Measurements from ENCODE around the gene DPEP3.
"Not testable (repeated sequence)": the region's sequence is repeated elsewhere in the genome, so short reads cannot be mapped to it uniquely, and the experiment has no call there.

Gene DPEP3

DNA sequence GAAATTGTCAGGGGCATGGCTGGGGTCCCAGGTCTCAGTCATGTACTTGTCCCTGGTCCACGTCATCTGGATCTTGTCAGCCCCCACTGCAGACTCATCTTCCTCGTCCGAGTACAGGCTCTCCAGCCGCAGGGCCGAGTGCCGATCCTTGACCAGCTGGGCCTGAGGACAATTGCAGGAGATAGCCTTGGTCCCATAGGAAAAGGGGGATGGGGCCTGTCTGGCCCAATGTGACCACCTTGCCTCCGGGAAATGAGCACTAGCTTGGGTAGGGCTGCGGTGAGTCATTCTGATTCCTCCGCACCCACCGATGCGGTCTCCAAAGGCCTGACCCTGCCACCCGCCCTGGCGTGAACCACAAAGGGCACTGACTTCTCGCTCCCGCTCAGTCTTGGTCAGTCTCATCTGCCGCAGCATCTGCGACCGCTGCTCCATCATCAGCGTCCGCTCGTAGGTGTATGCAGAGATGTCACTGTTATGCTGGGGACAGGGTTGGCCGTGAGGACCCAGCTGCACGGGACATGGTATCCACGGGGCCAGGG lies 34.8 kb downstream of the DPEP3 start:
- no peak for DNase-seq (ENCODE audit: low read depth, low spot score)

DNA sequence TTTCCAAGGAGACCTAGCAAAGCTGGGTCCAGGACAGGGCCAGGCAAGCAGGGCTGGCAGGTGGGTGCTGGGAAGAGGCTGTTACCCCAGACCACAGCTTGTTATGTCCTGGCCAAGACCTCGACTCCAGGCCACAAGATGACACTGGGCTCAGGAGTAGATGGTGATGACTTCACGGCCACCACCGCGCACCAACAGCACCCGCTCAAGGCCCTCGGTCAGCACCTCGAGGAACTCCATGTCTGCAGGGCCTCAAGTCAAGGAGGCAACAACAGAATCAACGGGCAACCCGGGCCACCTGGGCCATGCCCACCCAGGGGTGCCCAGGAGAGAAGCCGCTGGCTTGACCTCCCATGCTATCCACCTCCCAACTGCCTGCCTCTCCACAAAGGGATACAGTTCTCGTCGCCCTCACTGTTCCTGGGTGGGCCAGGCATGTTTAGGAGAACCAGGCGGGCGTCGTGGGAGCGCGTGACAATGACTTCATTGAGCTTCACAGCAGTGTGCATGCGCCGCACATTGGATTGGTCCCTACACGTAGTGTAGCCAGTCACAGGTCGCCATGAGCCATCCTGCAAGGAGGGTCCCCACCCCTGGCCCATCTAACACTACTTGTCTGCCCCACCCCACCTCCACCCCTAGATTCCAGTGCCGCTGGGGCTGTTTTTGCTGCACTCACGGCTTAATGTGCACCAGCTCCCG lies 35.5 kb downstream of the DPEP3 start:
- DNase-seq (ENCODE audit: low read depth, low spot score): no peak

DNA sequence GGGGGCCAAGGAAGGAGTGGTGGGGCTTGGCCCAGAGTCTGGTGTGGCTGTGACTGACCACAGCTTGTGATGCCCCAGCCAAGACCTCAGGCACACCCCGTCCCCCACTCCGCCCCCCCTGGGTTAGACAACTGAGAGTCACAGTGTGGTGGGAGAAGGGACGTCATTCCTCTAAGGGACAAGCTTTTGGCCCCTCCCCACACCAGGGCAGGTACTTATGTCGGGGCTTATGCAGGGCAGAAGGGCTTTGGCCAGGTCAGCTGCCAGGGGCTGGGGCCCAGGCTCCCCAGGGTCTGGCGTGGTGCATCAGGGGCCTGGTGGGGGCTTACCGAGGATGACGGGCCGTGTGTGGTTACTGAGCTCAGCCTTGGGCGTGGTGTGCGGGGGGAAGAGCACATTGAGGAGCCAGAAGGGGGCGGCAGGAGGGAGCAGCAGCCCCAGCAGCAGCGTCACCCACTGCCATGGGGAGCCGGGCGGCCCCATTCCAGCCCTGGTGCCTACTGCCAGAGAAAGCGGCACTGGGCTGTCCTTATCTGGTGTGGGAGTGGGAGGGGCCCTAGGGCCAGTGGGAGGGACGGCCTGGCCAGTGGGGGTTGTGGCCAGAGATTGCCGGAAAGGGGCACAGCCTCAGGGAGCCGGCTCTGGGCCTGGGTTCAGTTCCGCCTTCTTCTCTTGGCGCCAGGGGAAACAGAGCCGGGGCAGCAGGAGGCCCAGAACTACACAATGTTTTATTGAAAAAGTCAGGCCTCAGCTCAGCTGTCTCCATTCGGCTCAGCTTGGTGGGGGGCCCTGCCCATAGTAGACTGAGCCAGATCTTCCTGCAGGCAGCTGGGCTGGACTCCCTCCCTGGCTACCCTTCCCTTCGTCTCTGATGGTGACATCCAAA lies 36.4 kb downstream of the DPEP3 start, which contains the start of gene LCAT:
LCAT (minus strand) TSS at position 502 of the 886 bp plus-strand sequence; CDS start at position 483, 19 bp downstream.
- DNase-seq (ENCODE audit: low read depth, low spot score): peak; percentile 72

DNA sequence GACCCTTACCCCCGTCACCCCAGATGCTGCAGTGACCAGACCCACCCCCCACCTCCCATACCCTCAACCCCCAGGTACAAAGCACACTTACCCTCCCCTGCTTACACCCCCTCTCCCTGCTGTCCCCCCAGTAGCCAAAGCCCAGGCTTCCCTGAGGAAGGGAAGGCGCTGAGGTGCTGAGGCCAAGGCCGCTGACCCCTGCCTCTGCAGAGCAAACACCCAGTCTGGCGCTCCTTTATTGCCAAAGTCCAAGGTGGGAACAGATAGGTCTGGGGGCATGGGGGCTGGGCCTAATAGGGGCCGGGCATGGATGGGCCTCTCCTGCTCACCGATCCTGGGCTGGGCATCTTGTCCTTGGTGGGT lies 37.1 kb downstream of the DPEP3 start:
- no peak for DNase-seq (ENCODE audit: low read depth, low spot score)

DNA sequence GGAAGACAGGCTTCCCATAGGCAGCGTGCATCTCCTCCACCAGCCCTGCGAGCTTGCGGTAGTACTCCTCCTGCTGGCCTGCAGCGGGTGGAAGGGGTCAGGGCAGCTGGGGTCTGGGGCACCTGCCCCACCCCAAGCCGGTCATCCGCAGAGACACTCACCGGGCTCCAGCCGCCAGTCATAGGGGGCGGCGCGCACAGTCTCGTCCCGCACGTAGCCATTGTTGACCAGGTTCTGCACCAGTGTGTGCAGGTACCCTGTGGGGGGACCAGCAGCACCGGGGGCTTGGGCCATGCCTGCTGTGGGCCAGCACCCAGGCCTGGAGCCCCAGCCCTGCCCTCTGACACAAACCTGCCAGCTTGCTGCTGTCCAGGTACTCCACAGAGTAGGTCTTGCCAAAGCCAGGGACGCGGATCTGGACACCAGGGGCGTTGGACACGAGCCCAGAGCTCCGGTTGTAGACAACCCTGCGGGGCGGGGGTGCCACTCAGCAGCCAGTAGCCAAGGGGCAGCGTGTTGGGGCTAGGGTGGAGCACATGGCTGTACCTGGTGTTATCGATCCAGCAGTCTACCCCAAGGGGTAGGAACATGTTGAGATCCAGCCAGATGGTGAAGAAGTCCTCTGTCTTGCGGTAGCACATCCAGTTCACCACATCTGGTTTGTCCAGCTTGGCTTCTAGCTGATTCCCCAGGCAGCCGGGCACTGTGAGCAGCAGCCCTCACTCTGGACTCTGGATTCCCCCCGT lies 37.6 kb downstream of the DPEP3 start:
- DNase-seq (ENCODE audit: low read depth, low spot score): no peak

DNA sequence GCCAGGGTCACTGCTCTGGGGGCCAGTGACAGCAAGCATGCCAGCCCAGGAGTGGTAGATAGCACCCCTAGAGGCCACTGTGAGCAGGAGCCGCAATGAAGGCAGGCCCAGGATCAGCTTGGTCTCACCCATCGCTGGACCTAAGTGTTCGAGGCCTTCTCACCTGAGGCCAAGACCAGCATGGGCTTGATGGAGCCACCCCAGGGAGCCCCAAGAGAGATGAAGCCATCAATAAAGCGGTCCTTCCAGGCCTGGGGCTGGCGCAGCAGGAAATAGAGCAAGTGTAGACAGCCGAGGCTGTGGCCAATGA lies 38.1 kb downstream of the DPEP3 start:
- peak; percentile 50 for DNase-seq (ENCODE audit: low read depth, low spot score)

DNA sequence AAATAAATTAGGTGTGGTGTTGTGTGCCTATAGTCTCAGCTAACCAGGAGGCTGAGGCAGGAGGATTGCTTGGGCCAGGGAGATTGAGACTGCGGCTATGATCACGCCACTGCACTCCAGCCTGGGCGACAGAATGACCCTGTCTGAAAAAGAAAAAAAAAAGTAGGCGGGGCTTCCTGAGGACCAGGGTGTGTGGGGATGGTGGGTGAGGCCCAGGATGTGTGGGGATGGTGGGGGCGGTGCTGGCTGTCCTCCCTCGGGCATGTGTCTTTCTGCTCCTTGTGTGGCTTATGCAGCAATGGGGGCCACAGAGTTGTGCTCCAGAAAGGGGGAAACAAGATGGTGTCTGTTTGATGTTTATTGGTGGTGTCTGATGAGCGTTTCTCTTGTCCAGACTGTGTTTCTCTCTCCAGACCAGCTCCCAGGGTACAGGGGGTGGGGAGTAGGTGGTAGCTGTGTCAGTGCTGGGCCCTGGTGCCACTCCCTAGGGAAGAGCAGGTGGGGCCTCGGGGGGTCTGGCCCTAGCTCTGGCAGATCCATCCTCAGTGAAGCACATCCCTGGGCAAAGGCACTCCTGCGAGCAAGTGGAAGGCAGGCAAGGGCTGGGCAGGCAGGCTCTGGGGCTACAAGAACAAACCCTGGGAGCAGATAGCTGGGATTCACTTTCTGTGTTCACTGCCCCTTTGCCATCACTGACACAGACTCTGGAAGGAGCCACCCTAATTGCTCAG lies 38.7 kb downstream of the DPEP3 start:
- no peak for DNase-seq (ENCODE audit: low read depth, low spot score)

DNA sequence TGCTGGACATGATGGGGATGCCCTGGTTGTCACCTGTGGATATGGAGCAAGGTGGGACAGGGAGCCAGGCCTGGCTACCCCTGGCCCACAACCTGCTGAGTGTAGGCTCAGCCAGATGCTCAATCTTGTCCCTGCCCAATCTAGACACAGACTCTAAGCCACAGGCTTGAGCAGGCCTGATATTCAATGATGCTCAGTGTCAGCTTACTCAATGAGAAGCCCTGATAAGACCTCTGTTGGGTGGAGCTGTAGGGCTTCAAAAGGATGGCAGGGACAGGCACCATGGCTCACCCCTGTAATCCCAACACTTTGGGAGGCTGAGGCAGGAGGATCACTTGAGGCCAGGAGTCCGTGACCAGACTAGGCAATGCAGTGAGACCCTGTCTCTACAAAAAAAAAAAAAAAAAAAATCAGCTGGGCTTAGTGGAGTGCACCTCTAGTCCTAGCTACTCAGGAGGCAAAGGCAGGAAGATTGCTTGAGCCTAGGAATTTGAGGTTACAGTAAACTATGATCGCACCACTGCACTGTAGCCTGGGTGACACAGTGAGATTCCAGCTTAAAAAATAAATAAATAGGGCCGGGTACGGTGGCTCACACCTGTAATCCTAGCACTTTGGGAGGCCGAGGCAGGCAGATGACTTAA lies 39.7 kb downstream of the DPEP3 start:
- no peak for DNase-seq (ENCODE audit: low read depth, low spot score)

DNA sequence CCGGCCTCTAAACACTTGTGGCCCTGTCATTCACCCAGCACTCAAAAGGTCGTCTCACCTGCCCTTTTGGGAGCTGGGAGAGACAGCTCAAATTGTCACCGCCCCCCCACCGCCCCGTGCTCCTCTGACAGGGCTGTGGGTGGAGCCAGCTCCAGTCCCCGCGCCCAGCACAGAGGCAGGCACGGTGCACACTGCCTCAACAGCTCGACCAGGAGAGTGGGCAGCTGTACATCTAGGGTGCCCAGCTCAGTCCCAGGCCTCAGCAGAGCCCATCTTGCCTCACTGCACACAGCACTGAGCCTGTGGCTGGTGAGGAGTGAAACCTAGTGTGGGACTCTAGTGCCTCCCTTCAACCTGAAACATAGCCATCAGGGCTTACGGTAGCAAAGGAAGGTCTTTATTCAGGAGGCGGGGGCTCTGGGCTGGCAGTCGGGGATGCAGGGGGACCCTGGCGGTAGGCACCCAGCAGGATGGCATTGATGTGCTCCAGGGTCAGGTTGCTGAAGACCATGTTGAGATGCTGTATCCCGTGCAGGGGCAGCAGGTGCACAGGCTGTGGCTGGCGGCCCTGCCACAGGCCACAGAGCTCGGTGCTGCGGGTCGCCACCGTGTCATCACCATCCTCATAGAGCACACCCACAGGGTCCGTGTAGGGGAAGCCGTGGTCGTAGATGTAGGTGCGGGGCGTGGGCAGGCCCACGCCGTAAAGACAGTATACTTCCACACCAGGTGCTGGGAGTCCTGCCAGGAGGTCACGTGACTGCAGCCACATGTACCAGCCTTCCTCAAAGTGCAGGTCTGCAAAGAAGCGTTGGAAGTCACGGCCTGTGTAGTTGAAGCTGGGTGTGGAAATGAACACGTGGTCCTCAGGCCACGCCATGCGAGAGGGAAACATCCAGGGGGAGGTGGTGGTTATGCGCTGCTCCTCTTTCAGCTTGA lies 40.5 kb downstream of the DPEP3 start:
- no peak for DNase-seq (ENCODE audit: low read depth, low spot score)

DNA sequence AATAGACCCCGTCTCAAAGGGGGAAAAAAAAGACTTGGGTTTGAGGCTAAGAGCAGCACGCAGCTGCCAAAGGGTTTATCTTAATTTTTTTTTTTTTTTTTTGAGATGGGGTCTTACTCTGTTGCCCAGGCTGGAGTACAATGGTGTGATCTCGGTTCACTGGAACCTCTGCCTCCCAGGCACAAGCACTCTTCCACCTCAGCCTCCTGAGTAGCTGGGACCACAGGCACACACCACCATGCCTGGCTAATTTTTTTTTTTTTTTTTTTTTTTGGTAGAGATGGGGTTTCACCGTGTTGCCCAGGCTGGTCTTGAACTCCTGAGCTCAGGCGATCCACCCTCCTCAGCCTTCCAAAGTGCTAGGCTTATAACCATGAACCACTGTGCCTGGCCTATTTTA lies 42.6 kb downstream of the DPEP3 start:
- DNase-seq (ENCODE audit: low read depth, low spot score): not testable (repeated sequence)

DNA sequence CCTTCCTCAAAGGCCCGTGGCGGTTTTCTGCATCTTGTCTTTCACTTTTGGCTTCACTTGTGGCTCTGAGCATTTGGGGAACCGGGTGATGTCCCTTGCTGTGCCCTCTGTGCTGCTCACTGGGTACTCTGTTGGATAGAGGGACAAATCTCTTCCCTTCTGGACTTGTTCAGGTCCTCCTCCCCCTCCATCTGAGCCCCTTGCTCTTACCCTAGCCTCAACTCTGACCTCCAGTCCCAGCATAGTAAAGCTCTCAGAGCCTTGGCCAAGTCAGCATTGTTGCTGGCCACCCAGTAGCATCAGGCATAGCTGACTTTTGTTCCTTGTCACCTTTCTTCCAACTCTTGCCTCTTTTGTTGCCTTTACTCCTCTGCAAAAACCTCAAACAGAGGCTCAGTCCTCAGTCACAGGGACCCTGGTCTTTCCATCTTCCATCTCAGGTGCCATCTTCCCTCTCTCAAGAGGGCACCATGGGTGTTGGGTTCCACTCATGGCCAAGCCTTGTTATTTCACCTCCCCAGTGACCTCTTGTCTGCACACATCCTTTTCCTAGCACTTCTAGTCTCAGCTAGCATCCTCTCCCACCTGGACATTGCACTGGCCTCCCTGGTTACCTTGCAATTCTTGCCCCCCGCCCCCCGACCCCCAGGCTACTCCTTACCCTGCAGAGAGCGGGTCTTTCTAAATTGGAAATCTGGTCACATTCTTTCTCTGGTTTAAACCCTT lies 43.3 kb downstream of the DPEP3 start:
- DNase-seq (ENCODE audit: low read depth, low spot score): peak; percentile 76

DNA sequence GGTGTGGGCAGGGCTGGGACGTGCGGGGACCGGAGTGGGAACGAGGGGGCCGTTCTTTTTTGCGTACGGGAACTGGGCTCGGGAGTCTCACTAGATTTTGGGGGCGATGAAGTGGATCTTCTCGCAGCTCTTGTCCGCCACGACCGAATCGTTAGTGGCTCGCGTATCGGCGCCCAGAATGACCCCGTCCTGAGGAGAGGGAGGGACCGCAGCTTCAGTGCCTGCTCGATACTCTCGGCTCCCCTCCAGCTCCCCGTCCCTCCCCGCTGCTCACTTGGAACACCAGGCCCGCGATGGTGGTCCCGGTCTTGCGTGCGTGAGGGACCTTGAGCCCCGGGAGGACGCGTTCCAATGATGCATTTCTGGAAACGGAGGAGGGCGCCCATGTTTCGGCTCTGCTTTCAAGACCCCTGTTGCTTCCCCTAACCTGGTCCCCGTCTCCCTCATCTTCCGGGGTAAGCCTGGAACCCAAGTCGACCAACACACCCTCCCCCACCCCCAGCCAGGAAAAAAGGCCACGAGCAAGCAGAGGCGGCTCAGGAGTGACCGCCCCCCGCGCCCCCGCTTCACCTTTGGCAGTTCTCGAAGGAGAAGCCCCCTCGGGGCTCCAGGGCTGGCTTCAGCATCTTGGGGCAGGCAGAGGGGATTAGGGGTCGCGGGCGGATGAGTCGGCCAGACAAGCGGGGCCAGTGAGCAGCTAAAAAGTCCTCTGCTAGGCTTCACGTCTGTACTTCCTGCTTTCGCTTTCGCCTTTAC lies 44.0 kb downstream of the DPEP3 start, which contains the start of gene PSMB10:
PSMB10 (minus strand) TSS at position 727 of the 756 bp plus-strand sequence; CDS start at position 626, 101 bp downstream.
- DNase-seq (ENCODE audit: low read depth, low spot score): peak; percentile 61

DNA sequence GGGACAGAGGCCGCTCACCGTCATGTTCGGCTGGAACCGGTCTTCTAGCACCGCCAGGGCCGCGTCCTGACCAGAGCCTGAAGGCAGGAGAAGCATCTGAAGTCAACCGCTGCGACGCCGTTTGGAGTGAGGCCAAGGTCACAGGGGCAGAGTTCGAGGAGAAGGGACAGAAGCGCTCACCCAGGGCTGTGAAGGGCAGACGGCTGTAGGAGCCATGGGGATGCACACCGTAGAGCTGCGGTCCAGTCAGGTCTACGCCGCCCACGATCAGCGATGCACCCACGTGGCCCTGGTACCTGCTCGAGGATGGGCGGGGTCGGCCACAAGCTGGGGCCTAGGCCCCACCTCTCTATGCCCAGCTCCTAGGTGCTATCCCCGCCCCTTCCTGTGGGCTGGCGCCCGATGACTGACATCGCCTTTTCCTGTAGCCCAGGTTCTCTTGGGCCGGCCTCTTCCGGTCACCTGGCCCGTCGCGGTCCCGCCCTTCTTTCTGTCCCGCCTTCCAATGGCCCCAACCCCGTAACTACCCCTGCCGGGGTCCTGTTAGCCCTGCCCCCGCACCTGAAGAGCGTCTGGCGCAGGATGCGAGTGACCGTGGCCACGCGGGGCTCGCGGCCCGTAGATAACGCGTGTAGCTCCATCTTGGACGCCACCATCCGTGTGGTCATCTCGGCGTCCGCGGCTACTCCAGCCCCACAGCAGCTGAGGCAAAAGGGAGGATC lies 44.7 kb downstream of the DPEP3 start:
- peak; percentile 98 for DNase-seq (ENCODE audit: low read depth, low spot score)

DNA sequence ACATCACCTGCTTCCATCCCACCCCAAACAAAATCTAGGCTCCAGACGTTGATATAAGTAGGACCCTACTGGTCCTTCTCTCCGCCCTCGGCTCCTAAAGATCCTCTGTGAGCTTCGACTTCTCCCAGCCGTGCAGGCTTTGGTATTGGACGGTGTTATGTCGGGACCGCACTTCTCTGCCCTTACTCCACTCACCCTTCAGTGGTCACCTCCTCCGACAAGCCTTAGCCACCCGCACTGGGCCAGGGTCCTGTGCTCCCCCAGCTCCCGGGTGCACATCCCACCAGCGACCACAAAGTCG lies 45.2 kb downstream of the DPEP3 start:
- peak; percentile 44 for DNase-seq (ENCODE audit: low read depth, low spot score)

DNA sequence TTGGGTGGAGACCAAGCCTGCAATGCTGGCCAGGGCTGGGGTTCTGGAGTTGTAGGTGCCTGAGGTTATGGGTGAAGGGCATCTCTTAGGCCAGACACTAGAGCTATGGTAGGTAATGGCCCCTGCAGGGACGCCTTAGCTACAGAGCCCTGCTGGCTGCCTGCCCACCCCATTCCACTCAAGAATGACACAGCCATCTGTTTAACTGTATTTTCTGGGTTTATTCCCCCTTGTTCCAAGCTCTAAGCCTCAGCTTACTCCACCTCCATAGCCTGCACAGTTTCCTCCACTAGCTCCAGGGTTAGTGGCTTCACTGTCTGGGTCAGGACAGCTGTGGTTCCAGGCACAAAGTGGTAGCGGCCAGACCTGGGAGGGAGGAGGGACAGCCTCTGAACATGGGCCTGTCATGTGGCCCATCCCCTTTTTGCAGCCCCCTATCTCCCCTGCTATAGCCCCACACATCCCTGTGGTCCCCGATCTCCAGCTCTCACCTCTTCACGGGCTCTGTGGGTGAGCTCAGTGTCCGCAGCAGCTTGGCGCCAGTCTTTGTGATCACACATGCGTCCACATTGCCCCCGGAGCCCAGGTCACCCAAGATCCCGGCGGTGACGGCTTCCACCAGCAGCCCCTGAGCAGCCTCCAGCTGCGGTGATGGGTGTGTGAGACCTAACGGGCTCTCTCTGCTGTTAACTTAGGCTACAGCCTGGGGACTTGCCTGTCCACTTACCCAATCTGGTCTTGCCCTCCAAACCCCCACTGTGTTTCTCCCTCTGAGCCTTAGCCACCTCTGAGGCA lies 45.8 kb downstream of the DPEP3 start:
- peak; percentile 32 for DNase-seq (ENCODE audit: low read depth, low spot score)

DNA sequence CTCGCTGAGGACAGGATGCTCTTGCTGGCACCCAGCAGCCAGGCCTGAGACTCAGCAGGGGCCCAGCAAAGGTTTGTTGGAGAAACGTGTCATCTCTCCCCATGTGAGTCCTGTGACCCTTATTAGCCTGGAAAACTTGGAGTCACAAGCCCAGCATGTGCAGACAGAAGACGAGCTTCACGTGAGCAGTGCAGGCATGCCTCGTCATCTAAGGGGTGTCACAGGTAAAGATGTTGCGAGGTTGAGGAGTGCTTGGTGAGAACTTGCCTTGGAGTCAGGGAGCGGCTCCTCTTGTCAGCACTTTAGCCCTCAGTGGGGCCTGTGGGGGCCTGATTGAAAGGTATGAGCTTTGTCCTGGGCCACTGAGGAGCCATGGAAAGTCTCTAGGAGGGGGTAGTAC lies 46.5 kb downstream of the DPEP3 start:
- DNase-seq (ENCODE audit: low read depth, low spot score): no peak

DNA sequence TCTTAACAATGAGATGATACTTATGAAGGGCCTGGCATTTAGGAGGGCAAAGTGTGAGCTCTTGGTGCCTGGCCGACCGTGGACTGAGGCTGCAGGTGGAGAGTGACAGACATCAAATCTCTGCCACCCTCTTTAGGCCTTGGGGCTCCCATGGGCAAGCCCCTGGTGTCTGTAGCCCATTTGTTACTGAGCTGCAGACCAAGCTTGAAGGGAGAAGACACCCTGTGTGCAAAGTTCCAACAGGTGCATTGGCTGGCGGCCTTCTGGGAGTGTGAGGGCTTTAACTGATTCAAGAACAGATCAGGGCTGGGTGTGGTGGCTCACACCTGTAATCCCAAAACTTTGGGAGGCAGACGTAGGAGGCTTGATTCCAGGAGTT lies 47.8 kb downstream of the DPEP3 start:
- no peak for DNase-seq (ENCODE audit: low read depth, low spot score)
